Nephron (organoid): ENCODE results near the gene FAM216B.
A peak's percentile ranks its signal among the peaks of the same experiment; 100 is the strongest.

Experiments used
- H3K27ac Mint-ChIP-seq, 3 experiments: 2 replicates each; pipeline ENCODE4 v1.8.0; 2020; ENCODE audit warnings: mixed read lengths in 3 of 3, mild to moderate bottlenecking in 2 of 3, moderate library complexity in 1 of 3
- H3K27me3 Mint-ChIP-seq: 2 replicates; pipeline ENCODE4 v1.8.0; 2021; ENCODE audit warnings: low read depth, mild to moderate bottlenecking, moderate library complexity, mixed read lengths
- H3K36me3 Mint-ChIP-seq: 2 replicates; pipeline ENCODE4 v1.8.0; 2020; ENCODE audit warnings: low read depth, mixed read lengths
- H3K4me1 Mint-ChIP-seq: 2 replicates; pipeline ENCODE4 v1.8.0; 2020; ENCODE audit warnings: mixed read lengths
- H3K4me3 Mint-ChIP-seq, 3 experiments: 2 replicates each; pipeline ENCODE4 v1.8.0; 2020; ENCODE audit warnings: mild to moderate bottlenecking in 3 of 3, mixed read lengths in 3 of 3, moderate library complexity in 2 of 3
- H3K9me3 Mint-ChIP-seq: 2 replicates; pipeline ENCODE4 v1.8.0; 2020; ENCODE audit warnings: mixed read lengths
- TF ChIP-seq, protein P1 (sequence below), 3 experiments: fragments of 200-600 bp; sonication (generic); IDR thresholded peaks; one replicate each; pipeline ENCODE4 v1.5.0; 2021; ENCODE audit warnings: antibody characterized with exemption in 3 of 3; ENCODE audit not compliant: unreplicated experiment in 3 of 3

Gene FAM216B

DNA sequence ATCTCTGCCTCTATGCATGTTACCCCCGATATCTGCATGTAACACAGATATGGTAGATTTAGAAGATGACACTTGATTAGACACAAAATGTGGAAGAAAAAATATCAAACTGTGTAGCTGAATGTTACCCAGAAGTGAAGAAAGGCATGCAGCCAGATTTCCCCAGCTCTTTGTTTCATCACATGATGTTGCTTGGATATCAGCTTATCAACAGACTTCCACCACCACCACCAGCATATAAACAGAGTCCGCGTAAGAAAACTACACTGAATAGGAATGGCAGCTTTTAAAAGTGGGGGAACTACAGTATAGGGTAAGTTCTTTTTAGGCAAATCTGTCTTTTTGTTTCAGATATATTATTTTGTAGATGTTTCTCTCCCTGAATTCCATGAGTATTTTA lies at the start of gene FAM216B:
Gene FAM216B, plus strand, starts transcription at position 233 of the 400 bp plus-strand sequence. CDS start 2,484 bp downstream, outside the sequence.
- no peaks in the 10 kb centered on the region for H3K36me3 Mint-ChIP-seq
- peaks cover 6% of the 10 kb centered on the region for H3K4me1 Mint-ChIP-seq
- H3K4me3 Mint-ChIP-seq = no peak within 1 kb of the TSS
- H3K9me3 Mint-ChIP-seq = peaks cover 3% of the 10 kb centered on the region
- no peaks in the 10 kb centered on the region for H3K27me3 Mint-ChIP-seq
- TF ChIP-seq, protein P1, sequence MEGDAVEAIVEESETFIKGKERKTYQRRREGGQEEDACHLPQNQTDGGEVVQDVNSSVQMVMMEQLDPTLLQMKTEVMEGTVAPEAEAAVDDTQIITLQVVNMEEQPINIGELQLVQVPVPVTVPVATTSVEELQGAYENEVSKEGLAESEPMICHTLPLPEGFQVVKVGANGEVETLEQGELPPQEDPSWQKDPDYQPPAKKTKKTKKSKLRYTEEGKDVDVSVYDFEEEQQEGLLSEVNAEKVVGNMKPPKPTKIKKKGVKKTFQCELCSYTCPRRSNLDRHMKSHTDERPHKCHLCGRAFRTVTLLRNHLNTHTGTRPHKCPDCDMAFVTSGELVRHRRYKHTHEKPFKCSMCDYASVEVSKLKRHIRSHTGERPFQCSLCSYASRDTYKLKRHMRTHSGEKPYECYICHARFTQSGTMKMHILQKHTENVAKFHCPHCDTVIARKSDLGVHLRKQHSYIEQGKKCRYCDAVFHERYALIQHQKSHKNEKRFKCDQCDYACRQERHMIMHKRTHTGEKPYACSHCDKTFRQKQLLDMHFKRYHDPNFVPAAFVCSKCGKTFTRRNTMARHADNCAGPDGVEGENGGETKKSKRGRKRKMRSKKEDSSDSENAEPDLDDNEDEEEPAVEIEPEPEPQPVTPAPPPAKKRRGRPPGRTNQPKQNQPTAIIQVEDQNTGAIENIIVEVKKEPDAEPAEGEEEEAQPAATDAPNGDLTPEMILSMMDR (IDR thresholded peaks at IDR 0.05; ENCODE audit: unreplicated experiment in 3 of 3) = no peak
- H3K27ac Mint-ChIP-seq = no peak within 1 kb of the TSS

- Mint-ChIP-seq H3K9me3 (no peaks in the 10 kb centered on the region), H3K27ac (no peak overlapping the region), H3K36me3 (no peaks in the 10 kb centered on the region), H3K4me3 (no peak overlapping the region), H3K27me3 (peaks cover 8% of the 10 kb centered on the region), H3K4me1 (no peaks in the 10 kb centered on the region)
- TF ChIP-seq, protein P1 (IDR thresholded peaks at IDR 0.05; ENCODE audit: unreplicated experiment in 3 of 3) = no peak
These were observed 49.3 kb upstream of the FAM216B start for GRCh38 chr13:42732073-42732472.

- no peak overlapping the region for H3K27ac Mint-ChIP-seq
- peaks cover 8% of the 10 kb centered on the region for H3K27me3 Mint-ChIP-seq
- no peak overlapping the region for H3K4me3 Mint-ChIP-seq
- H3K9me3 Mint-ChIP-seq = no peaks in the 10 kb centered on the region
- TF ChIP-seq, protein P1 (IDR thresholded peaks at IDR 0.05; ENCODE audit: unreplicated experiment in 3 of 3) = no peak
- no peaks in the 10 kb centered on the region for H3K4me1 Mint-ChIP-seq
- H3K36me3 Mint-ChIP-seq = no peaks in the 10 kb centered on the region
These were observed 48.3 kb upstream of the FAM216B start for GRCh38 chr13:42733046-42733445.

- TF ChIP-seq, protein P1 (IDR thresholded peaks at IDR 0.05; ENCODE audit: unreplicated experiment in 3 of 3) = no peak
- Mint-ChIP-seq H3K27me3 (peaks cover 8% of the 10 kb centered on the region), H3K4me1 (no peaks in the 10 kb centered on the region), H3K36me3 (no peaks in the 10 kb centered on the region), H3K9me3 (no peaks in the 10 kb centered on the region), H3K27ac (no peak overlapping the region), H3K4me3 (no peak overlapping the region)
These were observed 46.4 kb upstream of the FAM216B start for GRCh38 chr13:42735010-42735409.

DNA sequence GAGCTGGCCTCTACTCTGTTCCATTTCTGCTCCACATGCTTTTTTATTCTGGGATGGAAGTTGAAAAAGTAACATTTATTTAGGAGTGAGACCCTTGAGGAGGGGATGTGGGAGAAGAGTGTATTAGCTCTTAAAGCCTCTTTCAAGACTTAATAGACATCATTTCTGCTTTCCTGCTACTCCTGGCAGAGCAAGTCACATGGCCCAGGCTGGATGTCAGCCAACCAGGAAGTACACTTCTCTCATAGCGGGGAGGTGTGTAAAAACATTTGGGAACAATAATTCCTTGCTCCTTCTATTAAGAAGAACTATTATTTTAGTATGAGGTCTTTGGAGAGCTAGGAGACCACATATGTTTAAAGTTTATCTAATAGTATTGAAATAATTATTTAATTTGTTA lies 40.6 kb upstream of the FAM216B start:
- TF ChIP-seq, protein P1 (IDR thresholded peaks at IDR 0.05; ENCODE audit: unreplicated experiment in 3 of 3) = no peak
- H3K36me3 Mint-ChIP-seq = no peaks in the 10 kb centered on the region
- H3K4me3 Mint-ChIP-seq = no peak overlapping the region
- H3K9me3 Mint-ChIP-seq = no peaks in the 10 kb centered on the region
- peaks cover 1% of the 10 kb centered on the region for H3K27me3 Mint-ChIP-seq
- peaks cover 5% of the 10 kb centered on the region for H3K4me1 Mint-ChIP-seq
- H3K27ac Mint-ChIP-seq = peak overlapping the region in 2 of 3 experiments; percentile 41 to 51

- H3K4me3 Mint-ChIP-seq = no peak overlapping the region
- no peaks in the 10 kb centered on the region for H3K27me3 Mint-ChIP-seq
- TF ChIP-seq, protein P1 (IDR thresholded peaks at IDR 0.05; ENCODE audit: unreplicated experiment in 3 of 3) = no peak
- no peaks in the 10 kb centered on the region for H3K9me3 Mint-ChIP-seq
- H3K36me3 Mint-ChIP-seq = no peaks in the 10 kb centered on the region
- H3K27ac Mint-ChIP-seq = no peak overlapping the region
- H3K4me1 Mint-ChIP-seq = peaks cover 6% of the 10 kb centered on the region
These were observed 39.5 kb upstream of the FAM216B start for GRCh38 chr13:42741914-42742313.
